Activated B cell treated with CpG ODN at 0.5 μM for 24 hours (primary cell): Measurements from ENCODE around the gene TEKT4. TPM values are rescaled to one million over a fixed set of nuclear protein-coding genes. Genes with fewer than 3 reads are reported as not detected.
"Not testable (repeated sequence)": the region's sequence is repeated elsewhere in the genome, so short reads cannot be mapped to it uniquely, and the experiment has no call there.

Experiments
- ATAC-seq: fragments of 200-7000 bp; cut with Tn5 transposase; one replicate; pipeline ENCODE4 v1.10.0; 2021; ENCODE audit warnings: low read depth, mild to moderate bottlenecking, moderate library complexity
- CTCF ChIA-PET: fragments of 350-600 bp; sonication (Branson Sonifier 250); formaldehyde crosslinking; loops from one replicate; lab custom pipeline; 2021; ENCODE audit warnings: antibody characterized with exemption; lab: Charles Lee
- POLR2A ChIA-PET: fragments of 350-600 bp; sonication (Branson Sonifier 250); formaldehyde crosslinking; loops from one replicate; lab custom pipeline; 2021; ENCODE audit warnings: antibody characterized with exemption; lab: Charles Lee
- DNase-seq: peaks from one replicate; pipeline ENCODE4 v3.0.0; 2022
- H3K27ac Mint-ChIP-seq: one replicate; pipeline ENCODE4 v1.8.0; 2020; ENCODE audit warnings: mixed read lengths
- H3K27me3 Mint-ChIP-seq: one replicate; pipeline ENCODE4 v1.8.0; 2021; ENCODE audit warnings: mixed read lengths
- H3K36me3 Mint-ChIP-seq: one replicate; pipeline ENCODE4 v1.8.0; 2021; ENCODE audit warnings: low read depth, mixed read lengths
- H3K4me1 Mint-ChIP-seq: one replicate; pipeline ENCODE4 v1.8.0; 2021; ENCODE audit warnings: mixed read lengths
- H3K4me3 Mint-ChIP-seq: one replicate; pipeline ENCODE4 v1.8.0; 2020; ENCODE audit warnings: mild to moderate bottlenecking, mixed read lengths
- H3K9me3 Mint-ChIP-seq: one replicate; pipeline ENCODE4 v1.8.0; 2020; ENCODE audit warnings: mixed read lengths
- intact Hi-C: fragments of 100-400 bp; cut with micrococcal nuclease; formaldehyde crosslinking; loops from one replicate; pipeline ENCODE4 v1.15.1; 2024
- total RNA-seq: library from RNA; stranded (reverse); gene quantifications from 2 replicates; pipeline ENCODE4 v1.2.3, GENCODE V29; 2022
- TF ChIP-seq, protein P1 (sequence below): fragments of 200-600 bp; IDR thresholded peaks from one replicate; pipeline ENCODE4 v1.8.0; 2022; ENCODE audit warnings: antibody characterized with exemption, mild to moderate bottlenecking

The TEKT4 gene, protein sequence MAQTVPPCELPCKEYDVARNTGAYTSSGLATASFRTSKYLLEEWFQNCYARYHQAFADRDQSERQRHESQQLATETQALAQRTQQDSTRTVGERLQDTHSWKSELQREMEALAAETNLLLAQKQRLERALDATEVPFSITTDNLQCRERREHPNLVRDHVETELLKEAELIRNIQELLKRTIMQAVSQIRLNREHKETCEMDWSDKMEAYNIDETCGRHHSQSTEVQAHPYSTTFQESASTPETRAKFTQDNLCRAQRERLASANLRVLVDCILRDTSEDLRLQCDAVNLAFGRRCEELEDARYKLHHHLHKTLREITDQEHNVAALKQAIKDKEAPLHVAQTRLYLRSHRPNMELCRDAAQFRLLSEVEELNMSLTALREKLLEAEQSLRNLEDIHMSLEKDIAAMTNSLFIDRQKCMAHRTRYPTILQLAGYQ
- 0.15 TPM in 1 of 2 replicates, not detected in the other for total RNA-seq

DNA sequence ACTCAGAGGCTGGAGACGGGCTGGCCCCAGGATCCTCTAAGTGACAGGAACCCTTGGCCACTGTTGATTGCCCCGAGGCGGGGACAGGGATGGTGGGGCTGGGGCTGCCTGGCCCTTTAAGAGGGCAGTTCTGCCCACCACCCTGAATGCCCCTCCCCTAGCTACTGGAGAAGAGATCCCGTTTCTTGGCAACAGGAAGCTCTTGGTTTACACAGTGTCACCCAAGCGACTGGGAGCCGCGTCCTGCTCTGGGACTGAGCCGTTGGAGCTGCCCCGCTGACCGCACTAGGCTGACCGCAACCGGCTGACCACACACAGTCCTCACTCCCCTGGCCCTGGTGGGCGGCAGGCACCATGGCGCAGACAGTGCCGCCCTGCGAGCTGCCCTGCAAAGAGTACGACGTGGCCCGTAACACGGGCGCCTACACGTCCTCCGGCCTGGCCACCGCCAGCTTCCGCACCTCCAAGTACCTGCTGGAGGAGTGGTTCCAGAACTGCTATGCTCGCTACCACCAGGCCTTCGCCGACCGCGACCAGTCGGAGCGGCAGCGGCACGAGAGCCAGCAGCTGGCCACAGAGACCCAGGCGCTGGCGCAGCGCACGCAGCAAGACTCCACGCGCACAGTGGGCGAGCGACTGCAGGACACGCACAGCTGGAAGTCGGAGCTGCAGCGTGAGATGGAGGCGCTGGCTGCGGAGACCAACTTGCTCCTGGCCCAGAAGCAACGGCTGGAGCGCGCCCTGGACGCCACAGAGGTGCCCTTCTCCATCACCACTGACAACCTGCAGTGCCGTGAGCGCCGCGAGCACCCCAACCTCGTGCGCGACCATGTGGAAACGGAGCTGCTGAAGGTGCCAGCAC lies at the start of gene TEKT4:
TEKT4 (plus strand) TSS at position 205 of the 862 bp plus-strand sequence; CDS start at position 355, 150 bp downstream.
- Mint-ChIP-seq H3K4me3 (no peak within 1 kb of the TSS), H3K27ac (no peak within 1 kb of the TSS), H3K9me3 (no peaks in the 10 kb centered on the region), H3K4me1 (no peaks in the 10 kb centered on the region), H3K27me3 (peaks cover 6% of the 10 kb centered on the region), H3K36me3 (no peaks in the 10 kb centered on the region)
- TF ChIP-seq, protein P1, sequence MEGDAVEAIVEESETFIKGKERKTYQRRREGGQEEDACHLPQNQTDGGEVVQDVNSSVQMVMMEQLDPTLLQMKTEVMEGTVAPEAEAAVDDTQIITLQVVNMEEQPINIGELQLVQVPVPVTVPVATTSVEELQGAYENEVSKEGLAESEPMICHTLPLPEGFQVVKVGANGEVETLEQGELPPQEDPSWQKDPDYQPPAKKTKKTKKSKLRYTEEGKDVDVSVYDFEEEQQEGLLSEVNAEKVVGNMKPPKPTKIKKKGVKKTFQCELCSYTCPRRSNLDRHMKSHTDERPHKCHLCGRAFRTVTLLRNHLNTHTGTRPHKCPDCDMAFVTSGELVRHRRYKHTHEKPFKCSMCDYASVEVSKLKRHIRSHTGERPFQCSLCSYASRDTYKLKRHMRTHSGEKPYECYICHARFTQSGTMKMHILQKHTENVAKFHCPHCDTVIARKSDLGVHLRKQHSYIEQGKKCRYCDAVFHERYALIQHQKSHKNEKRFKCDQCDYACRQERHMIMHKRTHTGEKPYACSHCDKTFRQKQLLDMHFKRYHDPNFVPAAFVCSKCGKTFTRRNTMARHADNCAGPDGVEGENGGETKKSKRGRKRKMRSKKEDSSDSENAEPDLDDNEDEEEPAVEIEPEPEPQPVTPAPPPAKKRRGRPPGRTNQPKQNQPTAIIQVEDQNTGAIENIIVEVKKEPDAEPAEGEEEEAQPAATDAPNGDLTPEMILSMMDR = no peak
- ATAC-seq = no peak
- ChIA-PET CTCF (no interaction called here), POLR2A (no interaction called here)
- intact Hi-C loops = no loop called here
- no peak for DNase-seq

DNA sequence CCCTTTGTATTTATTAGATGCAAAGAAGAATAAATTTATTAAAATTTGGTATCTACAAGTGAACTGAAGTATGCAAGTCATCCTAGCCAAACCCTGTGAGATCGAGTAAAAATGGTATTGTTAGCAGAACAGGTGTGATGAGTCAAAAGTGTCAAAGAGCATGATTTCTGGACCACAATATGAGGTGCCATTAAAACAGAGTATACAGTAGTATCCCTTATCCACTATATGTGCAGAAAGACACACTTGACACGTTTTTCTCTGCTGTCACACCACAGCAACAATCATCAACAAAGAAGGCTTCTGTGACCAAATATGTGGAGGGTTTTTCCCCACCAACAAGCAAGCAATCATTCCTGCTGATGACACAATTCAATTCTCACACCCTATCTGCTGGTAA lies 32.0 kb upstream of the TEKT4 start:
- intact Hi-C loops, H3K36me3 Mint-ChIP-seq, H3K27me3 Mint-ChIP-seq, DNase-seq, H3K9me3 Mint-ChIP-seq, ATAC-seq, H3K27ac Mint-ChIP-seq, H3K4me3 Mint-ChIP-seq, POLR2A ChIA-PET, H3K4me1 Mint-ChIP-seq, CTCF ChIA-PET: not testable (repeated sequence)

- H3K27ac Mint-ChIP-seq, H3K4me3 Mint-ChIP-seq, POLR2A ChIA-PET, H3K9me3 Mint-ChIP-seq, DNase-seq, ATAC-seq, H3K36me3 Mint-ChIP-seq, CTCF ChIA-PET, H3K4me1 Mint-ChIP-seq, intact Hi-C loops: not testable (repeated sequence)
- H3K27me3 Mint-ChIP-seq = peaks cover 14% of the 10 kb centered on the region
Observed at GRCh38 chr2:94856856-94857255, 14.4 kb upstream of the TEKT4 start.

DNA sequence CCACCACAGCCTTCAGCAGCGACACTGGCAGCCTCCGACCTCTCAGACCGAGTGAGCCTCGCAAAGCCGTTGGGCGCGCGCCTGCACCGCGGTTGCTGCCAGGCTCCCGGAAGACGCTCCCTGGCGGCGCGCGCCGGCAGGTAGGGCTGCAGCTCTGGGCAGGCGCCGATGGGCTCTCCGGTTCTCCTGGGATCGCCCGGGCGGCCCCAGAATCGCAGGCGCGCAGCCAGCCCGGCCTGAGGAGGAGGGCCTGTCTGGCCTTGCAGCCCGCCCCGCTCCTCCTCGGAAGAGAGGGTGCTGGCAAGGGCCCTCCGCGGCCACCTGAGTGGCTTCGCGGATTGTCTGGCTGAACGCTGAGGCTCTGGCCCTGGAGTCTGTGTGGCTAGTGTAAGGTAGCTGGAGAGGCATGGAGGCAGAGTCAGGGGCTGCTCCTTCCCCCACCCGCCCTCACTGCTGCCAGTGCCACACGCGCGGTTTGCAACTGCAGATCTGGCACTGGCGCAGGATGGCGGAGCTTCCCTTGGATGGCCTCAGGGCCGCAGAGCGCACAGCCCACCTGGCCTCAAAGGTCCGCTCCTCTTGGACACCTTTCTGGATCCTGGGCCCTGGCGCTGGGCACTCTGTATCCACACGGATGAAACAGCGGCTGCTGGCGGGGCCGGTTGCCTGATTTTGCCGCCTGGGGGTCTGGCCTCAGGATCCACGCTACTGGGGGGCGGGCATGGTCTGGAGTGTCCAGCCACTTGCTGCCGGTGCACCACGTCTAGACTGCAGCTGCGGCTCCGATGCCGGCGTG lies 13.7 kb upstream of the TEKT4 start:
- H3K4me1 Mint-ChIP-seq, H3K9me3 Mint-ChIP-seq, H3K27ac Mint-ChIP-seq, CTCF ChIA-PET, H3K4me3 Mint-ChIP-seq, DNase-seq, intact Hi-C loops, H3K36me3 Mint-ChIP-seq, ATAC-seq, POLR2A ChIA-PET: not testable (repeated sequence)
- H3K27me3 Mint-ChIP-seq = peaks cover 21% of the 10 kb centered on the region

DNA sequence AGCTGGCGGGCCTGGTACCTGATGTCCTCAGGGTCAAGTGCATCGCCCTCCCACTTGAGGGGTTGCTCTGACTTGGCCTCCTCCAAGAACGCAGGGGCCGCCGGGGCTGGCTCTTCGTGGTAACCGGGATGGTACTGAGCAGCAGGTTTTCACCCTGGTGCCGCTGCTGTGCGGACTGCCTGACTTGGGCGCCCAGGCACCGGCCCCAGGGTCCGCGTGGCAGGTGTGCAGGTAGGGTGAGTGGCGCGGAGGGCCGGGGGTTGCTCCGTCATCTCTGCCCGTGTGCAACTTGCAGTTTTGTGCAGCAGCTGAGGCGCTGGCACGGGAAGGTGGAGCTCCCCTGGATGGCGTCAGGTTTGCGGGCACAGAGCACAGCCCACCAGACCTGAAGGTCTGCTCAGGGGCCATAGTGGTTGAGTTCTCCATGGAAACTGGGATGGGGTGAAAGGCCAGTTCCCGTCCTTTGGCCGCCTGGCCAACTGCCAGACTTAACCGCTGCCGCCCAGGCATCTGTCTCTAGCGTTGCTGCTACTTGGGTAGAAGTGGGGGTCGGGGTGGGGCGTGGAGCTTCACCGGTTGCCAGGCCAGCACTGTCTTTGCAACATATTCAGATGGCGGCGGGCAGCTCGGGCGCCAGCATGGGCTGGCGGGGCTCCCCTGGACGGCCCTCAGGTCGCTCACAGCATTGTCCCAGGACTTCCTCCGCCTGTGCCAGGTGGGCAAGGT lies 12.9 kb upstream of the TEKT4 start:
- DNase-seq, POLR2A ChIA-PET, H3K36me3 Mint-ChIP-seq, CTCF ChIA-PET, H3K4me1 Mint-ChIP-seq, H3K27ac Mint-ChIP-seq, ATAC-seq, H3K4me3 Mint-ChIP-seq, H3K9me3 Mint-ChIP-seq, intact Hi-C loops: not testable (repeated sequence)
- peaks cover 25% of the 10 kb centered on the region for H3K27me3 Mint-ChIP-seq

- ATAC-seq (no peak), DNase-seq (no peak)
- TF ChIP-seq, protein P1 = no peak
- Mint-ChIP-seq H3K4me1 (no peaks in the 10 kb centered on the region), H3K27me3 (peaks cover 34% of the 10 kb centered on the region), H3K27ac (no peak overlapping the region), H3K36me3 (no peaks in the 10 kb centered on the region), H3K9me3 (no peaks in the 10 kb centered on the region), H3K4me3 (no peak overlapping the region)
- ChIA-PET CTCF (no interaction called here), POLR2A (no interaction called here)
- intact Hi-C loops = no loop called here
Observed at GRCh38 chr2:94861308-94862152, 9.7 kb upstream of the TEKT4 start.

DNA sequence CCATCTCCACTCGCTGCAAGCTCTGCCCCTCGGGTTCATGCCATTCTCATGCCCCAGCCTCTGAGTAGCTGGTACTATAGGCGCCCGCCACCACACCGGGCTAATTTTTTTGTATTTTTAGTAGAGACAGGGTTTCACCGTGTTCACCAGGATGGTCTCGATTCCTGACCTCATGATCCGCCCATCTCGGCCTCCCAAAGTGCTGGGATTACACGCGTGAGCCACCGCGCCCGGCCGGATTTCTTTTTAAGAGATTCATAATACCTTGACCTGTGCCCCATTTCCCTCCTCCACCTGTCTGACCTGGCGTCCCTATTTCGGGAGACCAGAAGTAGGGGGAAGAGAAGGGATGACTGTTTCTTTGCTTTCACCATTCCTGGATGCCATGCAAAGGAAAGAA lies 8.3 kb upstream of the TEKT4 start:
- CTCF ChIA-PET, intact Hi-C loops, H3K27ac Mint-ChIP-seq, POLR2A ChIA-PET, H3K36me3 Mint-ChIP-seq, ATAC-seq, H3K4me3 Mint-ChIP-seq, H3K9me3 Mint-ChIP-seq, DNase-seq, H3K4me1 Mint-ChIP-seq: not testable (repeated sequence)
- peaks cover 34% of the 10 kb centered on the region for H3K27me3 Mint-ChIP-seq
